D721Med (cell line): ENCODE data around the gene PITRM1.
"Not testable (repeated sequence)": the region's sequence is repeated elsewhere in the genome, so short reads cannot be mapped to it uniquely, and the experiment has no call there.

Source experiments
- DNase-seq: peaks from one replicate; pipeline ENCODE4 v3.0.0; 2011; ENCODE audit warnings: low spot score; ENCODE audit not compliant: insufficient read length
- FAIRE-seq: peaks from 2 replicates; lab custom pipeline; 2011; peaks lifted over from hg19 to GRCh38; lab: Jason Lieb, UNC
- TF ChIP-seq, protein P1 (sequence below): IDR thresholded peaks from 2 replicates; pipeline ENCODE4 v1.5.1; 2012; ENCODE audit warnings: mild to moderate bottlenecking, control low read depth; ENCODE audit not compliant: insufficient read depth; ENCODE audit errors: missing control alignments

The PITRM1 gene

DNA sequence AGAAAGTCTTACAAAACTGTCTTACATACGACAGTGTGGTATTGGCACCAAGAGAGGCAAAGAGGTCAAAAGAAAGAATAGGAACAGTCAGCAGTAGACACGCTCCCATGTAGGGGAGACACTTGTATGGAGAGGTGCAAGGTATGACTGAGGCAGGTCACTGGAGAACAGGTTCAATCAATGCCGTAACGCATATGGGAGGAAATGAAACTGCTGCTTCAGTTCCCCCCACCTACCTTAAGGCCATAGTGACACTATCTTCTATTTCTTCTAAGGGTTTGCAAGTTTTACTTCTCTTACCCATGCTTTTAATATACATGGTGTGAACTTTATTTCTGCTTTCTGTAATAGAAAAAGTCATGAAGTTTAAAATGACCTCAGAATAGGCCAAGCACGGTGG, 5.5 kb upstream of the PITRM1 start:
- no peak for DNase-seq
- FAIRE-seq: no peak
- TF ChIP-seq, protein P1, sequence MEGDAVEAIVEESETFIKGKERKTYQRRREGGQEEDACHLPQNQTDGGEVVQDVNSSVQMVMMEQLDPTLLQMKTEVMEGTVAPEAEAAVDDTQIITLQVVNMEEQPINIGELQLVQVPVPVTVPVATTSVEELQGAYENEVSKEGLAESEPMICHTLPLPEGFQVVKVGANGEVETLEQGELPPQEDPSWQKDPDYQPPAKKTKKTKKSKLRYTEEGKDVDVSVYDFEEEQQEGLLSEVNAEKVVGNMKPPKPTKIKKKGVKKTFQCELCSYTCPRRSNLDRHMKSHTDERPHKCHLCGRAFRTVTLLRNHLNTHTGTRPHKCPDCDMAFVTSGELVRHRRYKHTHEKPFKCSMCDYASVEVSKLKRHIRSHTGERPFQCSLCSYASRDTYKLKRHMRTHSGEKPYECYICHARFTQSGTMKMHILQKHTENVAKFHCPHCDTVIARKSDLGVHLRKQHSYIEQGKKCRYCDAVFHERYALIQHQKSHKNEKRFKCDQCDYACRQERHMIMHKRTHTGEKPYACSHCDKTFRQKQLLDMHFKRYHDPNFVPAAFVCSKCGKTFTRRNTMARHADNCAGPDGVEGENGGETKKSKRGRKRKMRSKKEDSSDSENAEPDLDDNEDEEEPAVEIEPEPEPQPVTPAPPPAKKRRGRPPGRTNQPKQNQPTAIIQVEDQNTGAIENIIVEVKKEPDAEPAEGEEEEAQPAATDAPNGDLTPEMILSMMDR: no peak

DNA sequence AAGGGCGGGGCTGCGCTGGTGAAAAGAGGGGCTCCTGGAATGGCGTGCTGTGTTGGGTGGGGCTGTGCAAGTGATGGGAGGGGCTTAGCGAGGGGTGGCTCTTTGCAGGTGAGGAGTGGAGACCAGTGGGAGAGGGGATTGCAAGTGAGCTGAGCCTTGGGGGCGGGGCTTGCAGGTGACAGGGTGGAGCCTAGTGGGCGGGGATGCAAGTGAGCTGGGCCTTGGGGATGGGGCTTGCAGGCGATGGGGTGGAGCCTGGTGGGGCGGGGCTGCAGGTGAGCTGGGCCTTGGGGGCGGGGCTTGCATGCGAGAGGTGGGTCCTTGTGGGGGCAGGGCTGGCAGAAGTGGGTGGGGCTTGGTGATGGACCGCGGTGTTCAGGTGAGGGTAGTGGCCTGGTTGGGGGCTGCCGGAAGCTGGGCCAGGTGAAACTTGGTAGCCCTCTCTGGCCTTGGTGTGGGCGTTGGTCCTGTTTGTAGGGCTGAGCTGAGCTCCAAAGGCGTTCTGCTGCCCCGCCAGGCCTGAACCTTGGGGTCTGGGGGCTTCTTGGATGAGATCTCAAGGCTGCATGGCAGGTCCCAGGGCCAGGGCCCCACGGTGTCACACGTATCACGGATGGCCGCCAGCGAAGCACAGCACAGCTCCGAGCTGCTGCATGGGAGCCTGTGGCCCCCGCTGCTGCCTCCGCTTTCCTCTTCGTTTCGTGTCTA, 743 bp upstream of the PITRM1 start:
- DNase-seq (no peak), FAIRE-seq (no peak)
- TF ChIP-seq, protein P1: no peak

DNA sequence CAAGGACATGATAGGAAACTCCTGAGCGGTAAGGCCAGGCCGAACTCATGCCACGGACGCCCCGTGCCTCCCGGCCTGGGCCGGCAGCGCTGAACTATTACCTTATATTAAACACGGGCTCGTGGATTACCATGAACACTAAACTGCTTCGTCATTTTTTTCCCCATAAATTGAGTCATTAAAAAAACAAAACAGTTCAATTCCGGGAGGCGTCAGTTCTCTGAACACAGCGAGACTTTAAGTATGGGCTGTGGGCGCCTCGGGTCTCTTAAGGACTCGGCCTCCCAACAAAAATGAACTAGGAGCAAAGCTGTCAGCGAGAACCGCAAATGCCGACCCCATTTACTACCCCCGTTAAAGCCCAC, 519 bp downstream of the PITRM1 start:
- FAIRE-seq (no peak), DNase-seq (no peak)
- TF ChIP-seq, protein P1: no peak

DNA sequence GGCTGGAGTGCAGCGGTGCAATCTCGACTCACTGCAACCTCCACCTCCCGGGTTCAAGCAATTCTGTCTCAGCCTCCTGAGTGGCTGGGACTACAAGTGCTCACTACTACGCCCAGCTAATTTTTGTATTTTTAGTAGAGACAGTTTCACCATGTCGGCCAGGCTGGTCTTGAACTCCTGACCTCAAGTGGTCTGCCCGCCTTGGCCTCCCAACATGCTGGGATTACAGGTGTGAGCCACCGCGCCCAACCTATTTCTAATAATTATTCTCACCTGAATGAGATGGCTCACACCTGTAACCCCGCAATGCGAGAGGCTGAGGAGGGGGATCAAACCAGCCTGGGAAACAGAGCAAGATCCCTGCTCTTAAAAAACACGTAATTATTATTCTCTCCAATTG, 1.1 kb downstream of the PITRM1 start:
- not testable (repeated sequence) for DNase-seq, FAIRE-seq

DNA sequence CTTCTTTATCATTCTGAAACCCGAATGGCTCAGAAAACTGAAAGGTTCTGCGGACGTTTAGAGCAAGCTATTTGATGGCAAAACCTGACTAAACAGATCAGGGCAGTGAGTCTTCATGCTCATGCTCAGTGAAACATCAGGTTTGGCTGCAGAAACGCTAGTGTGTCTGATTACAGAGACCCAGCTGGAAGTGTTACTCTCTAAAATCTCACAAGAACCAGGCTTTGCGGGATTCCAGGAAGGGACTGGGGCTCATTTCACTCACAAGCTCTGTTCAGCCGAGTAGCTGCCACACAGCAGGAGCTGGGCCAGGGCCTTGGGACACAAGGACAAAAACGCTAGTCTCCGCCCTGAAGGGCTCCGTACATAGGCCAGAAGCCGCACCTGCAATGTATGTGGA, 2.9 kb downstream of the PITRM1 start:
- TF ChIP-seq, protein P1: no peak
- FAIRE-seq: no peak
- DNase-seq: no peak

DNA sequence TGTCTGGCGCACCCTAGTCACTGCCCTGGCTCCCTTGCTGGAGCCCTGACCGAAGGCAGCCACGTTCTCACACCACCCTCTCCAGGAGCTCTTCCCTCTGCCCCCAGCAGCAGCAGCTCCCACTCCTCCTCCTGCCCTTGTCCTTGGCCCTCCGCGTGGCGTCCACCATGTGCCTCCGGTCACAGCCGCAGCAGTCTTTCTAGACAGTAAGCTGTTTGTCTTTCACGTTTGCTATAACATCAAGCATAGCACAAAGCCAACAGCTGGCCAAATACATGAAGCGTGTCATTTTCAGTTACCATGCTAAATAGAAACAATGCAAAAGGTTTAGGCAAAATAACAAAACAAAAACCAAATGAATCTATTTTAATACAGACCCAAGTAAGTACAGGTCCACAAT, 3.3 kb downstream of the PITRM1 start:
- TF ChIP-seq, protein P1: no peak
- FAIRE-seq: no peak
- no peak for DNase-seq

DNA sequence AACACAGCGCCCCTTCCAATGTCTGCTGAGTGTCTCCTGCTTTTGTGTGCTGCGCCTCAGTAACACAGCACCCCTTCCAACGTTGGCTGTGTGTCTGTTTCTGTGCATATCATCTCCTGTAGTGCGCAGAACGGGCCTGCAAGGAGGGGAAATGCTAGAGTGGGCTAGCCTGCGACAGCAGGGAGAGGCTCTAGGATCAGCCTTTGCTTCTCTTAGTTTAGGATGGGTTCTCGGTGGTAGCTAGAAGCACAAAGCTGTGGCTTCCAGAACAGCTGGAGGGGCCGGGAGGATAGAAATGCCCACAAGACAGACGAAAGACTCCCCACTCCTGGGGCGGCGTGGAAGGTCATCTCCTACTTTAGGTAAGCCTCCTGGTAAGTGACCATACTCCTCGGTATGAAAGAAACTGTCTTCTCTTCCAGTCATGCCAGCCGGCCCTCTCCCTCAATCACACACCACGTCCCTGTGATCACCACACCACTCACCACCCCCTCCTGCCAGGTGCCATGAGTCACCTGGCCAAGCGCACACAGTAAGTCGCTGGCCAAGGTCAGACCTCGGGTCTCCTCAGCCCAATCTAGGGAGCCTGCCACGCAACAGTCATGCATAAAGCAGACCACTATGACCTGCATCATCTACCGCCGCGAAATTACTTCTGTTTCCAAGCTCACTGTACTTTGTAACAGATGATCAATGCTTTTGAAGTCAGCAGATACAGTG, 4.8 kb downstream of the PITRM1 start:
- no peak for DNase-seq
- TF ChIP-seq, protein P1: no peak
- FAIRE-seq: no peak
